ENCODE results near the gene MSRB3. TPM values are rescaled to one million over a fixed set of nuclear protein-coding genes. Genes with fewer than 3 reads are reported as not detected.
"Not testable (repeated sequence)": the region's sequence is repeated elsewhere in the genome, so short reads cannot be mapped to it uniquely, and the experiment has no call there.

MSRB3 gene
- total and polyA plus RNA-seq, 4 donors = 1.0 to 5.2 (median 3.1) TPM

GRCh38 chr12:65282840-65283239 lies 4.4 kb downstream of the MSRB3 start (continued):
- no peak for TF ChIP-seq MAX (IDR thresholded peaks at IDR 0.05)

GRCh38 chr12:65285532-65285931 lies 7.0 kb downstream of the MSRB3 start:
- H3K9me3 ChIP-seq (ENCODE audit: control insufficient read depth in 4 of 4, low read length in 3 of 4); H3K4me1 ChIP-seq (ENCODE audit: control insufficient read depth in 4 of 4, insufficient read depth in 4 of 4, low read length in 3 of 4); H3K36me3 ChIP-seq (ENCODE audit: control insufficient read depth in 4 of 4, insufficient read depth in 3 of 4, low read depth in 1 of 4, low read length in 3 of 4); H3K4me3 ChIP-seq (ENCODE audit: low read depth in 1 of 3, low read length in 3 of 3); H3K9ac ChIP-seq (ENCODE audit: low read depth in 1 of 2, low read length in 2 of 2); H3K27me3 ChIP-seq (ENCODE audit: control insufficient read depth in 4 of 4, insufficient read depth in 4 of 4, low read length in 3 of 4); DNase-seq (ENCODE audit: low spot score); H3K27ac ChIP-seq (ENCODE audit: low read depth in 1 of 2, low read length in 2 of 2): not testable (repeated sequence)
- 90% methylated on average over 7 of the region's 7 CpGs for WGBS

- no peaks in the 10 kb centered on the region for H3K9me3 ChIP-seq (ENCODE audit: control insufficient read depth in 4 of 4, low read length in 3 of 4)
- H3K36me3 ChIP-seq (ENCODE audit: control insufficient read depth in 4 of 4, insufficient read depth in 3 of 4, low read depth in 1 of 4, low read length in 3 of 4) = no peaks in the 10 kb centered on the region
- H3K4me3 ChIP-seq (ENCODE audit: low read depth in 1 of 3, low read length in 3 of 3) = no peak overlapping the region
- no peak overlapping the region for H3K27ac ChIP-seq (ENCODE audit: low read depth in 1 of 2, low read length in 2 of 2)
- H3K9ac ChIP-seq (ENCODE audit: low read depth in 1 of 2, low read length in 2 of 2) = no peak overlapping the region
- DNase-seq (ENCODE audit: low spot score) = no peak
- TF ChIP-seq HNF4G (IDR thresholded peaks at IDR 0.05) (no peak), GABPA (IDR thresholded peaks at IDR 0.05 in 1 of 2, conservative IDR thresholded peaks at IDR 0.05 in 1 of 2) (no peak), HNF4A (conservative IDR thresholded peaks at IDR 0.05) (no peak), RAD21 (IDR thresholded peaks at IDR 0.05) (no peak), NR2F2 (IDR thresholded peaks at IDR 0.05) (no peak), TAF1 (conservative IDR thresholded peaks at IDR 0.05) (no peak), REST (IDR thresholded peaks at IDR 0.05) (no peak), ATF3 (IDR thresholded peaks at IDR 0.05) (no peak), FOXA2 (IDR thresholded peaks at IDR 0.05) (no peak), JUND (IDR thresholded peaks at IDR 0.05) (no peak), YY1 (IDR thresholded peaks at IDR 0.05) (no peak), RXRA (IDR thresholded peaks at IDR 0.05) (no peak), ZBTB33 (IDR thresholded peaks at IDR 0.05) (no peak), FOXA1 (IDR thresholded peaks at IDR 0.05) (no peak), MAX (IDR thresholded peaks at IDR 0.05) (no peak), EGR1 (IDR thresholded peaks at IDR 0.05; ENCODE audit: low read depth in 2 of 2) (no peak), CTCF (IDR thresholded peaks at IDR 0.05; ENCODE audit: low read depth, low read length, missing input control) (no peak)
- no peaks in the 10 kb centered on the region for H3K4me1 ChIP-seq (ENCODE audit: control insufficient read depth in 4 of 4, insufficient read depth in 4 of 4, low read length in 3 of 4)
- no peaks in the 10 kb centered on the region for H3K27me3 ChIP-seq (ENCODE audit: control insufficient read depth in 4 of 4, insufficient read depth in 4 of 4, low read length in 3 of 4)
- WGBS = 79% methylated on average over 2 of the region's 2 CpGs
Measured at GRCh38 chr12:65287426-65287825, 8.9 kb downstream of the MSRB3 start.

Data from liver (tissue), 9 donors.